ENCODE measurements around the gene PRIM1.
"Not testable (repeated sequence)": the region's sequence is repeated elsewhere in the genome, so short reads cannot be mapped to it uniquely, and the experiment has no call there.

Gene PRIM1

DNA sequence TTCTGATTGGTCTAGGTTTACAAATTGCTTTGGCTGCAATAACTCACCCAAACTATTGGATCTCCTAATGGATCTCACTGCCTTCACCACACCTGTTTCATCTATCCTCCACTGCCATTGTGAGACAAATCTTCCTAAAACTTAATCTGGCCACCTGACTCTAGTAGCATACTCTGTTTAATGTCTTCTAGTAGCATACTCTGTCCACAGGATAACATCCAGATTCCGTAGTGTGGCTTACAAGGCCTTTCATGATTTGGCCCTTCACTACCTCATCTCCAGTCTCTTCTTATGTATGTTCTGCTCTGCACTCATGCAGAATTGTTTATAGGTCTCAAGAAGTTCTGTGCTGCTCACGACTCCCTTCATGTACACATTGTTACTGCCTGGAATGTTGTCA lies 21.0 kb upstream of the PRIM1 start:
- Mint-ChIP-seq H3K27ac (no peak overlapping the region), H3K9me3 (no peaks in the 10 kb centered on the region), H3K4me1 (no peaks in the 10 kb centered on the region), H3K36me3 (no peaks in the 10 kb centered on the region), H3K4me3 (no peak overlapping the region), H3K27me3 (no peaks in the 10 kb centered on the region)
- CTCF ChIA-PET: no interaction called here
- DNase-seq: no peak

DNA sequence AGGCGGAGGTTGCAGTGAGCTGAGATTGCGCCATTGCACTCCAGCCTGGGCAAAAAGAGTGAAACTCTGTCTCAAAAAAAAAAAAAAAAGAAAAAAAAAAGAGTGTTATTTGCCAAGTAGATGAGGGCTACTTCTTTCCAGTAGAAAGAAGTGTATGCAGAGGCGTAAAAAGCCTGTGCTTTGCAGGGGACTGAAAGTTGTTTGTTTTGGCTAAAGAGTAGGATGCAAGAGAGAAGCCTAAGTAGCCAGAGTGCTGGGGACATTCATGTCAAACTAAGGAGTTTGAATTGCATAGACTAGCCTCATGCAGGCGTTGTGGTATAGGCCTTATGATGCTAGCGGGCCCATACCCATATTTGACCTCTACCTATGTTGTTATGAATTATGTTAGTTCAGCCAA lies 20.5 kb upstream of the PRIM1 start:
- no peak for DNase-seq
- Mint-ChIP-seq H3K4me3 (no peak overlapping the region), H3K4me1 (no peaks in the 10 kb centered on the region), H3K36me3 (no peaks in the 10 kb centered on the region), H3K27me3 (no peaks in the 10 kb centered on the region), H3K9me3 (no peaks in the 10 kb centered on the region), H3K27ac (no peak overlapping the region)
- CTCF ChIA-PET: no interaction called here

DNA sequence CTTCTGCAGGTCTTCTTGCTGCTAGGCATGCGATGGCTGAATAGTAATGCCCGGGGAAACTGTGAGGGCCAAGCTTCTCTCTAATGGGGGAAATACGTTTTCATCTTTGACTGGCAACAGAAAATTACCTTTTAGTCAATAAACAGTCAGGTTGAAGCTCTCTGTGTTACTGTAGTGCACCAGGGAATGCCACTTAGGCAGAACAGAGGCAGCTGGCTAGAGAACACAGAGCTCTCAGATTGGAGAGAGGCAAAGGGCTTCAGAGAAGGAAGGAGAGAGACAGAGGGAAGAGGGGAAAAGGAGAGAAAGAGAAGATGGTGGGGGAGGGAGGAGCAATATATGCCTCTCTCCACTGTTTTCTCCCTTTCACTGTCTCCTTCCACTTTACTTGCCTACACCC lies 17.7 kb upstream of the PRIM1 start:
- H3K36me3 Mint-ChIP-seq: no peaks in the 10 kb centered on the region
- CTCF ChIA-PET: interaction anchor here (1.7 kb wide), 1 partner anchor 218 kb away, joined by 6 read pairs; no protein-coding TSS in a partner anchor

DNA sequence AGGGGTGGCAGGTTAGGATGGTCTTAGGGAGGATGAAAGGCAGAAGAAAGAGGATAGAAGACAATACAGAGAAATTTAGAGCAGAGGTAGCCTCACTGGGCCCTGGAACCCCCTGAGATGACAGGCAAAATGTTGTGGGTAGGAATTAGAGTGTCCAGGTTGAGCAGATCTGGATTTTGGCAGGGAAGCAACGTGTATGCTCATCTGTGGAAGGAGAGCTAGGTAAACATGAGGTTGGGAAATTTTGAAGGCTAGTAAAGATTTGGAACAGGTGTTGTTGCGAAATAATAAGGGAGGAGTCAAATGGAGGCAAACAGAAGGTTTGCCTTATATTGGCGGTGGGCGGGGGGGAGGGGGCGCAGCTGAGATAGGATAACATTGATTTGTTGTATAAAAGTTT lies 16.3 kb upstream of the PRIM1 start:
- CTCF ChIA-PET: no interaction called here
- Mint-ChIP-seq H3K9me3 (no peaks in the 10 kb centered on the region), H3K4me1 (no peaks in the 10 kb centered on the region), H3K27ac (no peak overlapping the region), H3K36me3 (no peaks in the 10 kb centered on the region), H3K27me3 (no peaks in the 10 kb centered on the region), H3K4me3 (no peak overlapping the region)
- DNase-seq: no peak

More for the DNA sequence above, 17.7 kb upstream of the PRIM1 start:
- no peaks in the 10 kb centered on the region for H3K9me3 Mint-ChIP-seq
- no peaks in the 10 kb centered on the region for H3K4me1 Mint-ChIP-seq
- no peaks in the 10 kb centered on the region for H3K27me3 Mint-ChIP-seq
- H3K27ac Mint-ChIP-seq: no peak overlapping the region
- DNase-seq: no peak
- no peak overlapping the region for H3K4me3 Mint-ChIP-seq

DNA sequence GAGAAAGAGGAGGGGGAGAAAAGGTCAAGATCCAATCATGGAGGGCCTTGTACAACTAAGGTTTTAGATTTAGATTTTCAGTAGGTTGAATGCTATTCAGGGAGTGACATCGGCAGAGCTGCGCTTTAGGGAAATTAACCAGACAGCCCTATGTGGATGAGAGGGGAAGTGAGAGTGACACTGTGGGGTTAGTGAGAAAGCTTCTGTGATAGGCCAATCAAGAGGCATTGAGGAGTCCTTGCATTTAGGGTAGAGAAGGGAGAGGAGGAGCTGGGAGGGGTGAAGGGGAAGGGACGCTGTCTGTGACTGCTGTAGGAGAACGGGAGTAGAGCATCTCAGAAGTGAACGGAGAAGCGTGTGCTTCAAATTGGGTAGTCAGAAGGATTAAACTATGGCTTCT lies 14.4 kb upstream of the PRIM1 start:
- Mint-ChIP-seq H3K36me3 (no peaks in the 10 kb centered on the region), H3K27ac (no peak overlapping the region), H3K9me3 (no peaks in the 10 kb centered on the region), H3K27me3 (no peaks in the 10 kb centered on the region), H3K4me1 (no peaks in the 10 kb centered on the region), H3K4me3 (no peak overlapping the region)
- CTCF ChIA-PET: interaction anchor here (0.6 to 6.2 kb wide), 3 partner anchors 221 to 238 kb away, joined by 3 to 41 read pairs (median 39); no protein-coding TSS in a partner anchor
- DNase-seq: no peak

DNA sequence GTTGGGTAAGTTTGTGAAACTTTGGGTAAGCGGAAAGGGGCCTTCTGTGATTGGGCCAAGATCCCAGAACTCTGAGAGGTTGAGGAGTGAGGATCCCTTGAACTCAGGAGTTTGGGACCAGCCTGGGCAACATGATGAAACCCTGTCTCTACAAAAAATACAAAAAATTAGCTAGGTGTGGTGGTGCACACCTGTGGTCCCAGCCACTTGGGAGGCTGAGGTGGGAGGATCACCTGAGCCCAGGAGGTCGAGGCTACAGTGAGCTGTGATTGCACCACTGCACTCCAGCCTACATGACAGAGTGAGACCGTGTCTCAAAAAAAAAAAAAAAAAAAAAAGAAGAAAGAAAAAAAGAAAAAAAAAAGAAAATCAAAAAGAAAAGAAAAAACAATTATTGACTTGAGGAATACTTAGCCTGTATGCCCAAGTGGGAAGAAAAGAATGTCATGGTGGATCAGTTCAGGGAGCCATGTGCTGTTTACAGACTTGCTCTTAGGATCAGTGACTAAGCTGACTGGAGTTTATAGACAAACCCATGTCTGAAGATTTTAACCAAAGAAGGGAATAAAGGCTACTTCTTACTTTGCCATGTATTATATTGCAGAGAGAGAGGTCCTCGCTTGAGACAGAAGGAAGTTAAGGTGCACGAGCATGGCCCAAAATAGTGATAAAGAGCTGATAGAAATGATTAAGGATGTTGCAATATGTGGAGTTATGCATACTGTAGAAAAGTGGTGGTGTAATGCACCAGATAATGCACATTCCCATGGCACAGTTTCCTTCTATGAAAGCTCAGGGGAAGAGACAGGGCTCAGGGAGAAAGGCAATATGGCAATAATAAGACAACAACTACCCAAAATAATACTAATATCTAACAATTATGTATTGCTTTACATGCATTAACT lies 11.9 kb upstream of the PRIM1 start:
- peaks cover under 1% of the 10 kb centered on the region for H3K9me3 Mint-ChIP-seq
- CTCF ChIA-PET: interaction anchor here (1.1 to 6.2 kb wide), 5 partner anchors 10 to 238 kb away, joined by 3 to 41 read pairs (median 5); no protein-coding TSS in a partner anchor

DNA sequence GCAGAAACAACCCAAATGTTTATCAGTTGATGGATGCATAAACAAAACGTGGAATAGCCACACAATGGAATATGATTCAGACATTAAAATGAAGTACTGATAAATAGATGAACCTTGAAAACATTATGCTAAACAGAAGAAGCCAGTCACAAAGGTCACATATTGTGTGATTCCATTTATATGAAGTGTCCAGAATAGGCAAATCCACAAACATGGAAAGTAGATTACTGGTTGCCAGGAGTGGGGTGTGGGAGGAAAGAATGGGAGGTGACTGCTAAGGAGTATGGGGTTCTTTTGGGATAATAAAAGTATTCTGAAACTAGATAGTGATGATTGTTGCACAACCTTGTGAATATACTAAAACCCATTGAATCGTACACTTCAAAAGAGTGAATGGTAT lies 9.7 kb upstream of the PRIM1 start:
- Mint-ChIP-seq H3K27ac (no peak overlapping the region), H3K9me3 (peaks cover 8% of the 10 kb centered on the region), H3K27me3 (peaks cover 4% of the 10 kb centered on the region), H3K36me3 (peaks cover 3% of the 10 kb centered on the region), H3K4me1 (peaks cover 11% of the 10 kb centered on the region), H3K4me3 (no peak overlapping the region)
- CTCF ChIA-PET: interaction anchor here (1.2 to 6.2 kb wide), 4 partner anchors 8 to 351 kb away, joined by 5 to 41 read pairs (median 22); no protein-coding TSS in a partner anchor
- DNase-seq: no peak

More for the DNA sequence above, 11.9 kb upstream of the PRIM1 start:
- DNase-seq: no peak
- H3K4me3 Mint-ChIP-seq: no peak overlapping the region
- no peaks in the 10 kb centered on the region for H3K27me3 Mint-ChIP-seq
- H3K27ac Mint-ChIP-seq: no peak overlapping the region
- H3K36me3 Mint-ChIP-seq: peaks cover under 1% of the 10 kb centered on the region
- no peaks in the 10 kb centered on the region for H3K4me1 Mint-ChIP-seq

DNA sequence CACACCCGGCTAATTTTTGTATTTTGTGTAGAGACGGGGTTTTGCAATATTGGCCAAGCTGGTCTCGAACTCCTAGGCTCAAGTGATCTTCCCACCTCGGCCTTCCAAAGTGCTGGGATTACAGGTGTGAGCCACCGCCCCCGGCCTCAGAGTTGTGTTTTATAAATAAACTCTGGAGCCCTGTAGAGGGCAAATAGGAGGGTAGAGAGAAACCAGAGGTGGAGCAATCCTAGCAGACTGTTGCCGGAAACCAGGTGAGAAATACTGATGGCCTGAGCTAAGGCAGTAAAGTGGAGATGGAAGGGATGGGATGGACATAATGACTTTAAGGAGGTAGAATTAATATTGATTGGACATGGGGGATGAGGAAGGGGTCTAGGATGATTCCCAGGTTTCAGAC lies 8.3 kb upstream of the PRIM1 start:
- Mint-ChIP-seq H3K27me3 (peaks cover 4% of the 10 kb centered on the region), H3K9me3 (peaks cover 8% of the 10 kb centered on the region), H3K27ac (no peak overlapping the region), H3K4me3 (no peak overlapping the region), H3K36me3 (peaks cover 3% of the 10 kb centered on the region), H3K4me1 (peaks cover 12% of the 10 kb centered on the region)
- CTCF ChIA-PET: interaction anchor here (2.2 to 7.3 kb wide), 2 partner anchors 227 to 241 kb away, joined by 19 to 82 read pairs; no protein-coding TSS in a partner anchor
- no peak for DNase-seq

DNA sequence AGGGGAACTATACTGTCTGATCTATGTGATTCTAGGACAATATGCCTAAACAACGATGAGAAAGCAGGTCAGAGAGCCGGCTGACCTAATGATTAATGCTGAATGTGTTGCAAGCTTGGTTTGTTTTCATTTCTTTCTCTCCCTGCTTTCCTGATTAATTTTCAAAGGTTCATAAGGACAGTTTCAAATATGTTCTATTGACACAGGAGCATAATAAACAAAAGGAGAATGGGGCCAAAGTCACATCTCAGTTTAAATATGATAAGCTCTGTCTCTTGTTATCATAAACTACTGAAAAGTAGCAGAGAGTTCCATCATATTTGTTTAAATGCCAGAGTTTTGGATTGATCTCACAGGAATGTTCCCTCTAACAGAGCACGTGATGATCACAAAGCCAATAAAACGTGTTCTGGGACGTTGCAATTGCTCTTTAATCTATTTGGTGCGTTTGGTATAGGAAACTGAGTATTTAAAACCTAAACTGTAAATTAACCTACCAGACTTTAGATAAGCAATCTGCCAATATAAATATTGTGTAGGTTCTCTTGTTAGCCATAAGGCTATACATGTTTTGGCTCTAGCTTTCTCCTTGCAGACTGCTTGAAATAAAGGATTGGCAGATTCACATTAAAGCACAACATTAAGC lies 7.3 kb upstream of the PRIM1 start:
- CTCF ChIA-PET: interaction anchor here (0.8 to 7.3 kb wide), 3 partner anchors 228 to 353 kb away, joined by 7 to 82 read pairs (median 19); partner anchors contain the start of gene STAT6
- DNase-seq: no peak
- peaks cover 12% of the 10 kb centered on the region for H3K4me1 Mint-ChIP-seq
- H3K9me3 Mint-ChIP-seq: peaks cover 8% of the 10 kb centered on the region
- H3K36me3 Mint-ChIP-seq: peaks cover 3% of the 10 kb centered on the region
- no peak overlapping the region for H3K27ac Mint-ChIP-seq
- H3K27me3 Mint-ChIP-seq: peaks cover 4% of the 10 kb centered on the region
- no peak overlapping the region for H3K4me3 Mint-ChIP-seq

DNA sequence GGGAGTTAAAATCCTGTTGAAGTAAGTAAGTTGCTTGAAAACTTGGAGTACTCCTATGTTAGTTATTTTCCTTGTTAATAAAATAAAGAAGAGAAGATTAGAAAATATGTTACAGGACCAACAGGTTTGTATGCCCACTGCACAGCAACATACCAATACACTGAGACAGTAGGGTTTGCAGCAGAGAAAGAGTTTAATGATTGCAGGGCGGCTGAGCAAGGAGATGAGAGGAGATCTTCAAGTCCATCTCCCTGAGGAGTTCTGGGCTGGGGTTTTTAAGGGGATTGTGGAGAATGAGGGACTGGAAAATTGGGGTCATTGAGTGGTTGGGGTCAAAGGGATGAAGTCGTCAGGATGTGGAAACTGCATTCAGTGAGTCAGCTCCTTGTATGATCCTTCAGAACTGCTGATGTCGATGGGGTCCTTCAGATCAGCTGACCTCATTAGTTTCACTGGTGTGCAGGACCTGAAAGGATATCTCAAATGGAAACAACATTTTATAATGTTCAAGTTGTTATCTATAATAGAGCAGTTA lies 6.7 kb upstream of the PRIM1 start:
- Mint-ChIP-seq H3K4me1 (peaks cover 12% of the 10 kb centered on the region), H3K27ac (no peak overlapping the region), H3K9me3 (peaks cover 8% of the 10 kb centered on the region), H3K4me3 (no peak overlapping the region), H3K36me3 (peaks cover 3% of the 10 kb centered on the region), H3K27me3 (peaks cover 4% of the 10 kb centered on the region)
- DNase-seq: no peak
- CTCF ChIA-PET: interaction anchor here (1.0 to 7.3 kb wide), 5 partner anchors 229 to 424 kb away, joined by 3 to 82 read pairs (median 19); no protein-coding TSS in a partner anchor

DNA sequence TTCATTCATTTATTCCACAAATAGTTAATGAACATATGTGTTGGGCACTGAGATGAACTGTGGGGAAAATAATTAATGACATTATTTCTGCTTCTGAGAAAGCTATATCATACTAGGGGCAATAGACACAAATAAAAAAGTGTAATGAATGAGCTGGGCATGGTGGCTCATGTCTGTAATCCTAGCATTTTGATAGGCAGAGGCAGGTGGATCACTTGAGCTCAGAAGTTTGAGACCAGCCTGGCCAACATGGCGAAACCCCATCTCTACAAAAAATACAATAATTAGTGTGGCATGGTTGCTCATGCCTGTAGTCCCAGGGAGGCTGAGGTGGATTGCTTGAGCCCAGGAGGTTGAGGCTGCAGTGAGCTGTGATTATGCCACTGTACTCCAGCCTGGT lies 5.8 kb upstream of the PRIM1 start:
- H3K27me3 Mint-ChIP-seq, H3K27ac Mint-ChIP-seq, DNase-seq, H3K9me3 Mint-ChIP-seq, H3K4me3 Mint-ChIP-seq, H3K36me3 Mint-ChIP-seq: not testable (repeated sequence)
- peaks cover 15% of the 10 kb centered on the region for H3K4me1 Mint-ChIP-seq
- CTCF ChIA-PET: interaction anchor here (0.7 to 7.3 kb wide), 10 partner anchors 69 to 425 kb away, joined by 3 to 82 read pairs (median 4); partner anchors contain the start of gene STAT6

DNA sequence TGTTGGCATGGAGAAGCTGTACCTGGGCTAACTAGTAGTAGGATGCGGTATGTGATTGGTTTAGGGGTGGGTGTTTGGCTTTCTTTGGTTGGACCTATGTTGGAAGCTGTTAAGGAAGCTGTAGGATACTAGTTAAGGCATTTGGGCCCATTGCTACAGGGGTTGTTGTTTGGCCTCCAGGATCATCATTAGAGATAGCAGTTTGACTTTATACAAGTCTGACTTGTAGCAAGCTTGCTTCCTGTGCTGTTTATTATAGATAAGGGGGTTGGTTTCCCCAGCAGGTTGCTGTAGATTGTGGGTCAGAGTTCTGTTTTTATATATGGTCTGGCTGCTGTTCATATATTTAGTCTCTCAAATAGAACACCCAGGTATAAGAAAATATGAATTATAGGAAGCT lies 1.4 kb upstream of the PRIM1 start:
- H3K4me3 Mint-ChIP-seq: peak overlapping the region; percentile 41
- CTCF ChIA-PET: interaction anchor here (0.7 to 4.3 kb wide), 6 partner anchors 9 to 873 kb away, joined by 3 to 57 read pairs (median 4); partner anchors contain the start of genes HSD17B6 and ZBTB39
- peak overlapping the region; percentile 3 for H3K27ac Mint-ChIP-seq
- H3K9me3 Mint-ChIP-seq: peaks cover 4% of the 10 kb centered on the region
- no peak for DNase-seq
- no peaks in the 10 kb centered on the region for H3K27me3 Mint-ChIP-seq
- H3K36me3 Mint-ChIP-seq: peaks cover 22% of the 10 kb centered on the region
- H3K4me1 Mint-ChIP-seq: peaks cover 45% of the 10 kb centered on the region

DNA sequence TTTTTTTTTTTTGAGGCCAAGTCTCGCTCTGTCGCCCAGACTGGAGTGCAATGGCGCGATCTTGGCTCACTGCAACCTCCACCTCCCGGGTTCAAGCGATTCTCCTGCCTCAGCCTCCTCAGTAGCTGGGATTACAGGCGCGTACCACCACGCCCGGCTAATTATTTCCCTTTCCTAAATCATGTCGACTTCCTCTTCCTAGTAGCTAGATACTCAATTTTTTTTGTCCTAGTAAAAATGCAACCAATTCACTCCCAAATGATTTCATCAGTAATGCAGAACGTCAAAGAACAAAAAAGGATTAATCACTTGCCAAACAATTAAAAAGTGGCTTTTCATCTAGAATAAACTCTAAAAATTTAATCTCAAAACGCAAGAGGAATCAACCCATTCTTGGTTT lies 1.5 kb downstream of the PRIM1 start:
- H3K4me1 Mint-ChIP-seq: peaks cover 53% of the 10 kb centered on the region
- peak overlapping the region; percentile 96 for H3K4me3 Mint-ChIP-seq
- H3K27ac Mint-ChIP-seq: peak overlapping the region; percentile 98

DNA sequence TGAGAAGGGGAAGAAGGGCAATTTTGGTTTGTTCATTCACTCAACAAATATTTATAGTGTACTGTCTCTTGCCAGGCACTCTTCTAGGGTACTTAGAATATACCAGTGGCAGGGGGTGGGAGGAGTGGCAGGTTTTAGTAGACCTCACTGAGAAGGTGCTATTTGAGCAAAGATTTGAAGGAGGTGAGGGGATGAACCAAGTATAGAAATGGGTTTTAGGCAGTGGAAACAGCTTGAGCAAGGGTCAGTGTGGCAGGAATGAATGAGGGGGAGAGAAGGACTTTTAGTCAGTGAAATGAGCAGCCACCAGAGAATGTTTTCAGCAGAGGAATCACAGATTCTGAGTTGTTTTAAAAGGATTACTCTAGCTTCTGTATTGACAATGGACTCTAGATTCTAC lies 2.3 kb downstream of the PRIM1 start:
- no peaks in the 10 kb centered on the region for H3K9me3 Mint-ChIP-seq
- peaks cover 47% of the 10 kb centered on the region for H3K36me3 Mint-ChIP-seq
- CTCF ChIA-PET: no interaction called here
- peak overlapping the region; percentile 61 for H3K4me3 Mint-ChIP-seq
- peaks cover 53% of the 10 kb centered on the region for H3K4me1 Mint-ChIP-seq
- H3K27me3 Mint-ChIP-seq: no peaks in the 10 kb centered on the region
- peak overlapping the region; percentile 72 for H3K27ac Mint-ChIP-seq
- DNase-seq: no peak

More for the DNA sequence above, 1.5 kb downstream of the PRIM1 start:
- H3K36me3 Mint-ChIP-seq: peaks cover 44% of the 10 kb centered on the region
- not testable (repeated sequence) for DNase-seq, H3K9me3 Mint-ChIP-seq, H3K27me3 Mint-ChIP-seq
- CTCF ChIA-PET: interaction anchor here (0.9 to 1.4 kb wide), 2 partner anchors 246 to 361 kb away, joined by 3 read pairs; no protein-coding TSS in a partner anchor
